HUES64 (cell line): ENCODE measurements around the gene DDO.
"Not testable (repeated sequence)": the region's sequence is repeated elsewhere in the genome, so short reads cannot be mapped to it uniquely, and the experiment has no call there.

Source experiments
- H3K27ac ChIP-seq: 2 replicates; pipeline ENCODE4 v1.7.0; 2013; ENCODE audit warnings: low read depth, low read length, inconsistent platforms
- H3K27me3 ChIP-seq: 2 replicates; pipeline ENCODE4 v1.6.1; 2013; ENCODE audit warnings: mild to moderate bottlenecking, low read length; ENCODE audit not compliant: insufficient read depth
- H3K36me3 ChIP-seq: 2 replicates; pipeline ENCODE4 v1.6.1; 2013; ENCODE audit warnings: mild to moderate bottlenecking, low read length; ENCODE audit not compliant: insufficient read depth
- H3K4me1 ChIP-seq: 2 replicates; pipeline ENCODE4 v1.6.1; 2013; ENCODE audit warnings: mild to moderate bottlenecking, low read length, moderate library complexity; ENCODE audit not compliant: insufficient read depth
- H3K4me3 ChIP-seq: 2 replicates; pipeline ENCODE4 v1.5.1; 2013; ENCODE audit warnings: mild to moderate bottlenecking, low read length, moderate library complexity
- H3K9ac ChIP-seq: 2 replicates; pipeline ENCODE4 v1.6.1; 2013; ENCODE audit warnings: mild to moderate bottlenecking, low read depth, low read length
- H3K9me3 ChIP-seq: 2 replicates; pipeline ENCODE4 v1.6.1; 2013; ENCODE audit warnings: low read depth, low read length; ENCODE audit not compliant: insufficient read depth
- WGBS: fragments of 150-250, 120-280 bp; methylation state at CpG from one replicate; pipeline ENCODE4 v1.1.7; 2013; ENCODE audit warnings: missing lambda C conversion rate; 5-methylcytosine and 5-hydroxymethylcytosine counted together

DDO gene

GRCh38 chr6:110355022-110355421 is 60.4 kb downstream of the DDO start:
- Histone ChIP-seq H3K36me3 (no peaks in the 10 kb centered on the region), H3K4me1 (peaks cover 64% of the 10 kb centered on the region), H3K9me3 (no peaks in the 10 kb centered on the region), H3K9ac (no peak overlapping the region), H3K27me3 (peaks cover 37% of the 10 kb centered on the region), H3K27ac (no peak overlapping the region), H3K4me3 (no peak overlapping the region)
- WGBS = 64% methylated on average over 2 of the region's 2 CpGs

GRCh38 chr6:110354153-110354552 is 61.2 kb downstream of the DDO start:
- no peaks in the 10 kb centered on the region for H3K36me3 ChIP-seq
- WGBS = 100% methylated on average over 1 of the region's 2 CpGs
- no peaks in the 10 kb centered on the region for H3K9me3 ChIP-seq
- no peak overlapping the region for H3K27ac ChIP-seq
- no peak overlapping the region for H3K4me3 ChIP-seq
- H3K4me1 ChIP-seq = peaks cover 64% of the 10 kb centered on the region
- peaks cover 29% of the 10 kb centered on the region for H3K27me3 ChIP-seq
- H3K9ac ChIP-seq = no peak overlapping the region

GRCh38 chr6:110353457-110354001 is 61.8 kb downstream of the DDO start:
- no peaks in the 10 kb centered on the region for H3K9me3 ChIP-seq
- H3K36me3 ChIP-seq = no peaks in the 10 kb centered on the region
- H3K27me3 ChIP-seq = peaks cover 22% of the 10 kb centered on the region
- no peak overlapping the region for H3K9ac ChIP-seq
- H3K4me3 ChIP-seq = no peak overlapping the region
- H3K4me1 ChIP-seq = peaks cover 61% of the 10 kb centered on the region
- H3K27ac ChIP-seq = no peak overlapping the region
- WGBS = 80% methylated on average over 4 of the region's 4 CpGs

- H3K9me3 ChIP-seq = no peaks in the 10 kb centered on the region
- no peak overlapping the region for H3K9ac ChIP-seq
- no peaks in the 10 kb centered on the region for H3K36me3 ChIP-seq
- H3K4me3 ChIP-seq = no peak overlapping the region
- WGBS = 62% methylated on average over 7 of the region's 7 CpGs
- peaks cover 15% of the 10 kb centered on the region for H3K27me3 ChIP-seq
- H3K4me1 ChIP-seq = peaks cover 60% of the 10 kb centered on the region
- no peak overlapping the region for H3K27ac ChIP-seq
Measured at GRCh38 chr6:110352563-110353262, 62.7 kb downstream of the DDO start.

- peaks cover 55% of the 10 kb centered on the region for H3K4me1 ChIP-seq
- H3K36me3 ChIP-seq = no peaks in the 10 kb centered on the region
- 75% methylated on average over 4 of the region's 4 CpGs for WGBS
- H3K9me3 ChIP-seq = no peaks in the 10 kb centered on the region
- no peak overlapping the region for H3K9ac ChIP-seq
- H3K27me3 ChIP-seq = peaks cover 8% of the 10 kb centered on the region
- no peak overlapping the region for H3K4me3 ChIP-seq
- H3K27ac ChIP-seq = no peak overlapping the region
Measured at GRCh38 chr6:110351986-110352385, 63.4 kb downstream of the DDO start.

- WGBS = 83% methylated on average over 3 of the region's 3 CpGs
- H3K4me1 ChIP-seq = peaks cover 50% of the 10 kb centered on the region
- H3K36me3 ChIP-seq = no peaks in the 10 kb centered on the region
- H3K9ac ChIP-seq = no peak overlapping the region
- H3K4me3 ChIP-seq = no peak overlapping the region
- H3K27me3 ChIP-seq = peaks cover 4% of the 10 kb centered on the region
- H3K27ac ChIP-seq = no peak overlapping the region
- H3K9me3 ChIP-seq = no peaks in the 10 kb centered on the region
Measured at GRCh38 chr6:110351546-110351945, 63.8 kb downstream of the DDO start.

GRCh38 chr6:110350593-110350992 is 64.8 kb downstream of the DDO start:
- H3K9ac ChIP-seq, H3K27me3 ChIP-seq, H3K4me3 ChIP-seq, H3K36me3 ChIP-seq, H3K9me3 ChIP-seq, H3K27ac ChIP-seq: not testable (repeated sequence)
- 95% methylated on average over 7 of the region's 7 CpGs for WGBS
- H3K4me1 ChIP-seq = peaks cover 44% of the 10 kb centered on the region

- Histone ChIP-seq H3K4me3 (no peak overlapping the region), H3K27me3 (no peaks in the 10 kb centered on the region)
- WGBS = 95% methylated on average over 11 of the region's 11 CpGs
Measured at GRCh38 chr6:110348961-110349690, 66.2 kb downstream of the DDO start.

GRCh38 chr6:110345025-110345424 is 70.3 kb downstream of the DDO start:
- no peak overlapping the region for H3K9ac ChIP-seq
- no peak overlapping the region for H3K27ac ChIP-seq
- H3K27me3 ChIP-seq = no peaks in the 10 kb centered on the region
- H3K9me3 ChIP-seq = no peaks in the 10 kb centered on the region
- H3K4me3 ChIP-seq = no peak overlapping the region
- H3K4me1 ChIP-seq = 0 out of 2 replicates have a peak, but pooled peaks cover 2% of the 10 kb centered on the region
- no peaks in the 10 kb centered on the region for H3K36me3 ChIP-seq
- 96% methylated on average over 3 of the region's 4 CpGs for WGBS

More at GRCh38 chr6:110348961-110349690, 66.2 kb downstream of the DDO start:
- Histone ChIP-seq H3K9ac (no peak overlapping the region), H3K9me3 (no peaks in the 10 kb centered on the region), H3K36me3 (no peaks in the 10 kb centered on the region), H3K4me1 (peaks cover 30% of the 10 kb centered on the region), H3K27ac (no peak overlapping the region)

GRCh38 chr6:110342759-110343158 is 72.6 kb downstream of the DDO start:
- H3K9ac ChIP-seq = no peak overlapping the region
- H3K27me3 ChIP-seq = no peaks in the 10 kb centered on the region
- no peaks in the 10 kb centered on the region for H3K9me3 ChIP-seq
- H3K4me3 ChIP-seq = no peak overlapping the region
- 97% methylated on average over 3 of the region's 3 CpGs for WGBS
- H3K36me3 ChIP-seq = no peaks in the 10 kb centered on the region
- H3K27ac ChIP-seq = no peak overlapping the region
- H3K4me1 ChIP-seq = 0 out of 2 replicates have a peak, but pooled peaks cover 2% of the 10 kb centered on the region
